Left lung (tissue), 8 donors: ENCODE measurements around the gene TMEM54. TPM values are rescaled to one million over a fixed set of nuclear protein-coding genes. Genes with fewer than 3 reads are reported as not detected.

Experiments
- polyA plus RNA-seq, 6 donors: library from polyadenylated mRNA; unstranded; fragments of 120-200 nt; gene quantifications; one replicate each; pipeline ENCODE4 v1.2.1, GENCODE V29; 2013; ENCODE audit not compliant: insufficient read length in 6 of 6
- total RNA-seq, 2 donors: library from RNA; stranded (reverse); fragmentation: NEBNext Ultra II Directional; extraction: Animal tissue kit (Norgen Biotek cat#: 25700); gene quantifications; one replicate each; pipeline ENCODE4 v1.2.1, GENCODE V29; 2021
- donor health status: DM: no; HTN: yes; CAD: no.
- donor health status: DM: no; HTN: no; CAD: no.

The TMEM54 gene
- total and polyA plus RNA-seq, 8 donors, result 22.4 to 87.0 (median 23.1) TPM

Other genes with a start within 250 kb of the TMEM54 start
- 10 to 100 TPM; 11.9 to 19.9 TPM for gene SYNC, start 198.6 kb downstream of the TMEM54 start, total RNA-seq
- gene SYNC, start 198.6 kb downstream of the TMEM54 start, polyA plus RNA-seq, result 1 to 10 TPM; 3.1 to 5.8 (median 4.4) TPM
- gene YARS1, start 84.0 kb downstream of the TMEM54 start, total RNA-seq, result 100 to 1,000 TPM in 1 of 2 donors, 10 to 100 TPM in 1; 80.7 to 126 TPM
- 10 to 100 TPM; 68.8 to 86.4 (median 76.5) TPM for gene YARS1, start 84.0 kb downstream of the TMEM54 start, polyA plus RNA-seq
- 10 to 100 TPM; 32.3 to 35.0 TPM for gene S100PBP, start 83.7 kb downstream of the TMEM54 start, total RNA-seq
- gene S100PBP, start 83.7 kb downstream of the TMEM54 start, polyA plus RNA-seq, result 10 to 100 TPM; 47.2 to 56.5 (median 53.8) TPM
- gene FNDC5, start 30.5 kb downstream of the TMEM54 start, total RNA-seq, result 1 to 10 TPM in 1 of 2 donors, not detected in 1; 4.6 TPM
- 10 to 100 TPM in 3 of 6 donors, 1 to 10 TPM in 3; 7.7 to 13.3 (median 10.3) TPM for gene FNDC5, start 30.5 kb downstream of the TMEM54 start, polyA plus RNA-seq
- gene HPCA, start 14.9 kb downstream of the TMEM54 start, total RNA-seq, result under 1 TPM in 1 of 2 donors, not detected in 1; 0.35 TPM
- under 1 TPM; 0.16 to 0.61 (median 0.37) TPM for gene HPCA, start 14.9 kb downstream of the TMEM54 start, polyA plus RNA-seq
- 10 to 100 TPM; 37.8 to 46.0 TPM for gene RNF19B, start 63.4 kb upstream of the TMEM54 start, total RNA-seq
- gene RNF19B, start 63.4 kb upstream of the TMEM54 start, polyA plus RNA-seq, result 10 to 100 TPM; 11.8 to 13.2 (median 12.5) TPM
- gene AK2, start 135.5 kb upstream of the TMEM54 start, total RNA-seq, result 100 to 1,000 TPM; 119 to 123 TPM
- 100 to 1,000 TPM; 157 to 188 (median 170) TPM for gene AK2, start 135.5 kb upstream of the TMEM54 start, polyA plus RNA-seq
- gene AZIN2, start 179.8 kb upstream of the TMEM54 start, total RNA-seq, result 1 to 10 TPM; 2.3 to 5.1 TPM
- 10 to 100 TPM in 1 of 6 donors, 1 to 10 TPM in 5; 8.0 to 13.1 (median 9.1) TPM for gene AZIN2, start 179.8 kb upstream of the TMEM54 start, polyA plus RNA-seq